NCI-H460 (cell line): ENCODE results near the gene MTG1. TPM values are rescaled to one million over a fixed set of nuclear protein-coding genes. Genes with fewer than 3 reads are reported as not detected.

Source experiments
- DNase-seq: peaks from one replicate; pipeline ENCODE4 v3.0.0-alpha.2; 2016; ENCODE audit warnings: low read depth; ENCODE audit errors: extremely low read depth
- polyA plus RNA-seq: library from polyadenylated mRNA; depleted of rRNA; stranded (reverse); fragments of >200 nt; gene quantifications from 2 replicates; pipeline ENCODE4 v1.2.3, GENCODE V29; 2014; cell fraction: nucleus; rRNA removed
- total RNA-seq: library from RNA; depleted of rRNA; stranded (reverse); fragments of >200 nt; shearing (Covaris generic); gene quantifications from 2 replicates; pipeline ENCODE4 v1.2.3, GENCODE V29; 2014; rRNA removed

MTG1 gene
- total RNA-seq = 16.6 and 27.1 TPM in 2 replicates
- polyA plus RNA-seq = 73.3 and 76.3 TPM in 2 replicates

GRCh38 chr10:133394064-133394663 lies at the start of gene MTG1:
Gene MTG1, plus strand, starts transcription at chr10:133394157. Its CDS starts 64 bp downstream, at chr10:133394221.
- peak; percentile 92 for DNase-seq

- DNase-seq = no peak
Observed at GRCh38 chr10:133344236-133344635, 49.7 kb upstream of the MTG1 start.

- DNase-seq = no peak
Observed at GRCh38 chr10:133346413-133346812, 47.5 kb upstream of the MTG1 start.

- no peak for DNase-seq
Observed at GRCh38 chr10:133347710-133348517, 46.0 kb upstream of the MTG1 start.

GRCh38 chr10:133349160-133349568 lies 44.8 kb upstream of the MTG1 start:
- no peak for DNase-seq

GRCh38 chr10:133349577-133350011 lies 44.4 kb upstream of the MTG1 start:
- no peak for DNase-seq

GRCh38 chr10:133350283-133350949 lies 43.5 kb upstream of the MTG1 start:
- no peak for DNase-seq

GRCh38 chr10:133350950-133351329 lies 43.0 kb upstream of the MTG1 start:
- DNase-seq = no peak

GRCh38 chr10:133351408-133352318 lies 42.3 kb upstream of the MTG1 start:
- DNase-seq = no peak

GRCh38 chr10:133353202-133353959 lies 40.6 kb upstream of the MTG1 start:
- no peak for DNase-seq

GRCh38 chr10:133353988-133354605 lies 39.9 kb upstream of the MTG1 start:
- DNase-seq = no peak

- no peak for DNase-seq
Observed at GRCh38 chr10:133354672-133355240, 39.2 kb upstream of the MTG1 start.

- no peak for DNase-seq
Observed at GRCh38 chr10:133355266-133355665, 38.7 kb upstream of the MTG1 start.

- no peak for DNase-seq
Observed at GRCh38 chr10:133355991-133356390, 38.0 kb upstream of the MTG1 start.

GRCh38 chr10:133356549-133357284 lies 37.2 kb upstream of the MTG1 start:
- no peak for DNase-seq

- DNase-seq = no peak
Observed at GRCh38 chr10:133357285-133358161, 36.4 kb upstream of the MTG1 start, which contains the start of gene FUOM. Gene FUOM, minus strand, starts transcription at chr10:133358019. Its CDS starts 12 bp downstream, at chr10:133358007.
